SK-N-SH (cell line): Measurements from ENCODE around the gene VASH2. TPM values are rescaled to one million over a fixed set of nuclear protein-coding genes. Genes with fewer than 3 reads are reported as not detected.

Source experiments
- CTCF ChIA-PET: fragments of 300-600, 350-600 bp; formaldehyde crosslinking; extraction: SDS; loops from one replicate; lab custom pipeline; 2021; lab: Yijun Ruan, JAX
- POLR2A ChIA-PET: fragments of 350-600 bp; sonication (Branson Sonifier 250); formaldehyde crosslinking; extraction: SDS; loops from one replicate; lab custom pipeline; 2020; ENCODE audit warnings: antibody characterized with exemption, inconsistent platforms; lab: Yijun Ruan, JAX
- DNase-seq: peaks from one replicate; pipeline ENCODE4 v3.0.0; 2012
- H2AFZ ChIP-seq: fragments of 200-600 bp; sonication (generic); 2 replicates; pipeline ENCODE4 v1.8.1; 2016; ENCODE audit warnings: antibody characterized with exemption, mild to moderate bottlenecking, low read depth
- H3F3A ChIP-seq: fragments of 200-600 bp; sonication (generic); replicated peaks from 2 replicates; pipeline ENCODE3; 2016; ENCODE audit warnings: antibody characterized with exemption, mild to moderate bottlenecking; ENCODE audit not compliant: insufficient read depth
- H3K27ac ChIP-seq, 2 experiments: fragments of 200-500 bp in 1 of 2; fragments of 200-600 bp in 1 of 2; sonication (Bioruptor generic) in 1 of 2; sonication (generic), shearing (Covaris generic) in 1 of 2; 2 replicates each; pipeline versions ENCODE4 v1.5.1 to v1.6.1; 2014 to 2016; ENCODE audit warnings: low read depth in 2 of 2, inconsistent platforms in 1 of 2, low read length in 1 of 2, mild to moderate bottlenecking in 1 of 2, mixed read lengths in 1 of 2
- H3K27me3 ChIP-seq: fragments of 200-600 bp; sonication (generic), shearing (Covaris generic); 2 replicates; pipeline ENCODE4 v1.6.1; 2016; ENCODE audit warnings: mixed run types; ENCODE audit not compliant: insufficient read depth
- H3K36me3 ChIP-seq, 2 experiments: fragments of 200-500 bp in 1 of 2; fragments of 200-600 bp in 1 of 2; sonication (Bioruptor generic) in 1 of 2; sonication (generic) in 1 of 2; replicated peaks in 1 of 2; 2 replicates each; pipeline versions ENCODE3 to v1.5.1; 2014 to 2016; ENCODE audit warnings: low read length in 1 of 2, mild to moderate bottlenecking in 1 of 2; ENCODE audit not compliant: insufficient read depth in 2 of 2, control insufficient read depth in 1 of 2
- H3K4me1 ChIP-seq, 2 experiments: fragments of 200-500 bp in 1 of 2; fragments of 200-600 bp in 1 of 2; sonication (Bioruptor generic) in 1 of 2; sonication (generic), shearing (Covaris generic) in 1 of 2; 2 replicates each; pipeline versions ENCODE4 v1.5.1 to v1.6.1; 2014 to 2016; ENCODE audit warnings: low read depth in 1 of 2, low read length in 1 of 2, mixed run types in 1 of 2; ENCODE audit not compliant: insufficient read depth in 2 of 2, control insufficient read depth in 1 of 2
- H3K4me2 ChIP-seq: fragments of 200-600 bp; sonication (generic), shearing (Covaris generic); 2 replicates; pipeline ENCODE4 v1.6.1; 2017; ENCODE audit warnings: mixed run types
- H3K4me3 ChIP-seq, 2 experiments: fragments of 200-500 bp in 1 of 2; fragments of 200-600 bp in 1 of 2; sonication (Bioruptor generic) in 1 of 2; sonication (generic), shearing (Covaris generic) in 1 of 2; 2 replicates each; pipeline versions ENCODE4 v1.5.1 to v1.8.1; 2014 to 2016; ENCODE audit warnings: low read depth in 2 of 2, inconsistent platforms in 1 of 2, low read length in 1 of 2, mild to moderate bottlenecking in 1 of 2, mixed read lengths in 1 of 2, moderate library complexity in 1 of 2
- H3K79me2 ChIP-seq: fragments of 200-600 bp; sonication (generic); 2 replicates; pipeline ENCODE4 v1.8.1; 2017; ENCODE audit warnings: mild to moderate bottlenecking; ENCODE audit not compliant: insufficient read depth
- H3K9ac ChIP-seq: fragments of 200-600 bp; sonication (generic); 2 replicates; pipeline ENCODE4 v1.6.1; 2017; ENCODE audit warnings: mixed run types
- H3K9me2 ChIP-seq: fragments of 200-600 bp; sonication (generic); 2 replicates; pipeline ENCODE4 v1.6.1; 2017; ENCODE audit warnings: mixed run types
- H3K9me3 ChIP-seq: fragments of 200-600 bp; sonication (generic); 2 replicates; pipeline ENCODE4 v1.6.1; 2017; ENCODE audit warnings: mixed run types, mild to moderate bottlenecking, moderate library complexity
- H4K20me1 ChIP-seq: fragments of 200-600 bp; sonication (generic); 2 replicates; pipeline ENCODE4 v1.6.1; 2017; ENCODE audit warnings: mild to moderate bottlenecking, mixed run types; ENCODE audit not compliant: insufficient read depth
- ELF1 ChIP-seq: IDR thresholded peaks from 2 replicates; pipeline ENCODE4 v1.4.0; 2012
- EZH2phosphoT487 ChIP-seq: fragments of 200-600 bp; sonication (generic); IDR thresholded peaks from 2 replicates; pipeline ENCODE4 v1.6.1; 2017; ENCODE audit warnings: low read depth, mixed run types, mild to moderate bottlenecking, antibody characterized with exemption, moderate library complexity, borderline replicate concordance
- FOSL2 ChIP-seq: IDR thresholded peaks from 2 replicates; pipeline ENCODE4 v1.4.0; 2012; ENCODE audit warnings: low read depth, mild to moderate bottlenecking, moderate library complexity, borderline replicate concordance
- FOXJ3 ChIP-seq: sonication (generic); formaldehyde crosslinking; IDR thresholded peaks from 2 replicates; pipeline ENCODE4 v1.5.1; 2020; ENCODE audit warnings: mild to moderate bottlenecking, missing genetic modification reagents
- GABPA ChIP-seq: IDR thresholded peaks from 2 replicates; pipeline ENCODE4 v1.4.0; 2012; ENCODE audit warnings: low read depth, mild to moderate bottlenecking
- GATA2 ChIP-seq: sonication (generic); formaldehyde crosslinking; IDR thresholded peaks from 2 replicates; pipeline ENCODE4 v1.5.0; 2020; ENCODE audit warnings: mild to moderate bottlenecking, missing genetic modification reagents
- IRF3 ChIP-seq: fragments of 150-350 bp; IDR thresholded peaks from 2 replicates; pipeline ENCODE4 v1.6.1; 2016; ENCODE audit warnings: mild to moderate bottlenecking, low read depth, low read length
- JUND ChIP-seq: IDR thresholded peaks from 2 replicates; pipeline ENCODE4 v1.4.0; 2012
- MAX ChIP-seq: IDR thresholded peaks from 2 replicates; pipeline ENCODE4 v1.4.0; 2012; ENCODE audit warnings: low read depth
- MEF2A ChIP-seq: IDR thresholded peaks from 2 replicates; pipeline ENCODE4 v1.4.0; 2012; ENCODE audit warnings: low read depth, borderline replicate concordance
- NRF1 ChIP-seq: IDR thresholded peaks from 2 replicates; pipeline ENCODE4 v1.6.1; 2012; ENCODE audit warnings: low read depth, mild to moderate bottlenecking, low read length
- PBX3 ChIP-seq: IDR thresholded peaks from 2 replicates; pipeline ENCODE4; 2012
- RAD21 ChIP-seq: IDR thresholded peaks from 2 replicates; pipeline ENCODE4 v1.6.1; 2012; ENCODE audit warnings: mild to moderate bottlenecking, low read length
- RFX5 ChIP-seq: IDR thresholded peaks from 2 replicates; pipeline ENCODE4 v1.6.1; 2012; ENCODE audit warnings: mild to moderate bottlenecking, improper control_type of control experiment, low read length
- RXRA ChIP-seq: IDR thresholded peaks from 2 replicates; pipeline ENCODE4 v1.4.0; 2012; ENCODE audit warnings: low read depth, mild to moderate bottlenecking, borderline replicate concordance
- SIN3A ChIP-seq: IDR thresholded peaks from 2 replicates; pipeline ENCODE4 v1.6.1; 2012; ENCODE audit warnings: low read depth, mild to moderate bottlenecking, low read length, moderate library complexity, borderline replicate concordance
- SMC3 ChIP-seq: IDR thresholded peaks from 2 replicates; pipeline ENCODE4 v1.6.1; 2012; ENCODE audit warnings: low read depth, low read length, improper control_type of control experiment
- TAF1 ChIP-seq: IDR thresholded peaks from 2 replicates; pipeline ENCODE4 v1.6.1; 2012; ENCODE audit warnings: low read depth, mild to moderate bottlenecking, low read length, moderate library complexity, borderline replicate concordance
- ZBTB33 ChIP-seq: IDR thresholded peaks from 2 replicates; pipeline ENCODE4 v1.4.0; 2012; ENCODE audit warnings: low read depth, borderline replicate concordance
- WGBS: methylation state at CpG from one replicate; pipeline ENCODE4 v1.1.6; 2017; ENCODE audit warnings: low lambda C conversion rate; 5-methylcytosine and 5-hydroxymethylcytosine counted together
- polyA plus RNA-seq, 3 experiments: library from polyadenylated mRNA; depleted of rRNA; stranded (reverse); fragments of >200 nt; gene quantifications; 2 replicates each; pipeline ENCODE4 v1.2.3, GENCODE V29; 2012

VASH2 gene
- polyA plus RNA-seq, 1 of the 3 experiments (the other 2 are of a cell fraction) = 0.41 TPM

GRCh38 chr1:212942679-212943392, 7.5 kb upstream of the VASH2 start:
- no peak for TF ChIP-seq MAX
- TF ChIP-seq ZBTB33 = no peak
- TF ChIP-seq MEF2A = no peak
- no peak for TF ChIP-seq SIN3A
- no peak for TF ChIP-seq FOSL2
- TF ChIP-seq NRF1 = no peak
- TF ChIP-seq RXRA = no peak
- TF ChIP-seq SMC3 = no peak
- TF ChIP-seq ELF1 = no peak
- no peak for TF ChIP-seq GATA2
- TF ChIP-seq JUND = no peak
- TF ChIP-seq FOXJ3 (CRISPR knock-in tag) = no peak
- TF ChIP-seq PBX3 = no peak
- TF ChIP-seq TAF1 = no peak
- no peaks in the 10 kb centered on the region for H3F3A ChIP-seq
- H3K9ac ChIP-seq = no peak overlapping the region
- no peak overlapping the region for H2AFZ ChIP-seq
- H3K4me1 ChIP-seq = no peaks in the 10 kb centered on the region
- H3K9me2 ChIP-seq = no peaks in the 10 kb centered on the region
- H3K9me3 ChIP-seq = no peaks in the 10 kb centered on the region
- H3K36me3 ChIP-seq = no peaks in the 10 kb centered on the region
- no peak overlapping the region for H3K4me2 ChIP-seq
- no peak for DNase-seq
- POLR2A ChIA-PET = no interaction called here
- H3K4me3 ChIP-seq = no peak overlapping the region
- 61% methylated on average over 6 of the region's 6 CpGs for WGBS
- no peaks in the 10 kb centered on the region for H3K79me2 ChIP-seq
- CTCF ChIA-PET = no interaction called here
- no peaks in the 10 kb centered on the region for H4K20me1 ChIP-seq
- H3K27me3 ChIP-seq = no peaks in the 10 kb centered on the region
- no peak overlapping the region for H3K27ac ChIP-seq

- ChIA-PET CTCF (no interaction called here), POLR2A (no interaction called here)
- DNase-seq = no peak
- TF ChIP-seq ZBTB33 (no peak), RAD21 (no peak), IRF3 (no peak), RFX5 (no peak), MAX (no peak), GABPA (no peak), RXRA (no peak), EZH2phosphoT487 (no peak)
Observed at GRCh38 chr1:212943393-212943710, 7.0 kb upstream of the VASH2 start.

More at GRCh38 chr1:212943393-212943710, 7.0 kb upstream of the VASH2 start:
- no peaks in the 10 kb centered on the region for H3K9me3 ChIP-seq
- no peak overlapping the region for H3K27ac ChIP-seq
- no peaks in the 10 kb centered on the region for H4K20me1 ChIP-seq
- no peak overlapping the region for H3K4me3 ChIP-seq
- no peak overlapping the region for H3K4me2 ChIP-seq
- no peaks in the 10 kb centered on the region for H3K27me3 ChIP-seq
- no peaks in the 10 kb centered on the region for H3F3A ChIP-seq
- no peak overlapping the region for H3K9ac ChIP-seq
- H3K9me2 ChIP-seq = no peaks in the 10 kb centered on the region
- 77% methylated on average over 4 of the region's 4 CpGs for WGBS
- no peak overlapping the region for H2AFZ ChIP-seq
- no peaks in the 10 kb centered on the region for H3K36me3 ChIP-seq
- H3K4me1 ChIP-seq = no peaks in the 10 kb centered on the region
- H3K79me2 ChIP-seq = no peaks in the 10 kb centered on the region
